ENCODE measurements around the gene RGL1.

The RGL1 gene

DNA sequence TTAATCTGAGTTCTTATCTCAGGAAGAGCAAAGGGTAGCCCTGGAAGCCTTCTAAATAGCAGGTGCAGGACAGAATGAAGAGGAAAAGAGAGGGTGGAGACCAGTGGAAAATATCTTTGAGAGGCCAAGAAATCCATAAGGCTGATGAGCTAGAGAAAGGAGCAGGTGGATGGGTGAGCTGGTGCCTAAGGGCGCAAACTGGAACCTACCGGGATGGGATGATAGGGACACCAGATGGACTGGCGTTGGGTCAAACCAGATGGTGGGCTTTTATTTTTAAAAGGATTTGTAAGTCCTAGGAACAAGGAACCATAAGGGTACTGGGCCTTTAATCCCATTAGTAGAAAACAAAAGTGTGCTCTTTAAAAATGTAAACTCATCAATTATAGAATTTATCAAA lies 59.7 kb downstream of the RGL1 start:
- Histone ChIP-seq H3K79me2 (ENCODE audit: insufficient read depth, low read length) (no peaks in the 10 kb centered on the region), H3K9me2 (ENCODE audit: low read depth, low read length) (no peaks in the 10 kb centered on the region), H4K20me1 (ENCODE audit: insufficient read depth, low read length) (no peaks in the 10 kb centered on the region), H3K4me3 (ENCODE audit: low read depth, low read length, poor library complexity, severe bottlenecking) (no peak overlapping the region), H3K4me1 (ENCODE audit: insufficient read depth, low read length, severe bottlenecking) (no peaks in the 10 kb centered on the region), H3K27me3 (ENCODE audit: insufficient read depth, low read length) (no peaks in the 10 kb centered on the region), H3F3A (ENCODE audit: insufficient read depth, low read length) (no peaks in the 10 kb centered on the region), H3K27ac (ENCODE audit: low read depth, low read length, poor library complexity, severe bottlenecking) (no peak overlapping the region), H3K9ac (ENCODE audit: low read length) (no peak overlapping the region), H3K36me3 (ENCODE audit: insufficient read depth, low read length) (no peaks in the 10 kb centered on the region), H2AFZ (ENCODE audit: low read length) (no peak overlapping the region), H3K9me3 (ENCODE audit: low read length) (no peaks in the 10 kb centered on the region), H3K4me2 (ENCODE audit: low read length) (no peak overlapping the region)
- TF ChIP-seq, protein P1, sequence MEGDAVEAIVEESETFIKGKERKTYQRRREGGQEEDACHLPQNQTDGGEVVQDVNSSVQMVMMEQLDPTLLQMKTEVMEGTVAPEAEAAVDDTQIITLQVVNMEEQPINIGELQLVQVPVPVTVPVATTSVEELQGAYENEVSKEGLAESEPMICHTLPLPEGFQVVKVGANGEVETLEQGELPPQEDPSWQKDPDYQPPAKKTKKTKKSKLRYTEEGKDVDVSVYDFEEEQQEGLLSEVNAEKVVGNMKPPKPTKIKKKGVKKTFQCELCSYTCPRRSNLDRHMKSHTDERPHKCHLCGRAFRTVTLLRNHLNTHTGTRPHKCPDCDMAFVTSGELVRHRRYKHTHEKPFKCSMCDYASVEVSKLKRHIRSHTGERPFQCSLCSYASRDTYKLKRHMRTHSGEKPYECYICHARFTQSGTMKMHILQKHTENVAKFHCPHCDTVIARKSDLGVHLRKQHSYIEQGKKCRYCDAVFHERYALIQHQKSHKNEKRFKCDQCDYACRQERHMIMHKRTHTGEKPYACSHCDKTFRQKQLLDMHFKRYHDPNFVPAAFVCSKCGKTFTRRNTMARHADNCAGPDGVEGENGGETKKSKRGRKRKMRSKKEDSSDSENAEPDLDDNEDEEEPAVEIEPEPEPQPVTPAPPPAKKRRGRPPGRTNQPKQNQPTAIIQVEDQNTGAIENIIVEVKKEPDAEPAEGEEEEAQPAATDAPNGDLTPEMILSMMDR (IDR thresholded peaks at IDR 0.05; ENCODE audit: low read length), result no peak
- no peak for TF ChIP-seq EZH2 (IDR thresholded peaks at IDR 0.05; ENCODE audit: borderline replicate concordance, low read length)

DNA sequence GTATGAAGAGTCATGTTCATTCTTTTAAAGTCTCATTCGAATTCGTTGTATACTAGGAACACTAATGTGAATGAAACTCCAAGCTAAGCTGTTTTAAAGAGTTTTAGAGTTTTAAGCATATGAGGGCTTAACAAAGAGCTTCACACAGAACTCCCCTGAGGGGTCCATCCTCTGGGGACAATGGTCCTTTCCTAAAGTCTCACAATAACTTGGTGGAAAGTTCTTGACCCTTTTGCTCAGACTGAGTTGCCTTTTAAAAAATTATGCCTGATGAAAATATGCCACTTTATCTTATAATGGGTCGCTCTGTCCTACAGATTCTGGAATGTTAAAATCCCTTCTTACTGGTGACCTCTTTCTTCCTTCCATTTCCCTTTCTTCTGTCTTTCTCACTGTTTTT lies 64.3 kb downstream of the RGL1 start:
- Histone ChIP-seq H3K36me3 (ENCODE audit: insufficient read depth, low read length) (no peaks in the 10 kb centered on the region), H3K9ac (ENCODE audit: low read length) (no peak overlapping the region), H3K9me3 (ENCODE audit: low read length) (no peaks in the 10 kb centered on the region), H3K4me2 (ENCODE audit: low read length) (no peak overlapping the region), H3K79me2 (ENCODE audit: insufficient read depth, low read length) (no peaks in the 10 kb centered on the region), H3F3A (ENCODE audit: insufficient read depth, low read length) (no peaks in the 10 kb centered on the region), H3K27me3 (ENCODE audit: insufficient read depth, low read length) (no peaks in the 10 kb centered on the region), H4K20me1 (ENCODE audit: insufficient read depth, low read length) (no peaks in the 10 kb centered on the region), H2AFZ (ENCODE audit: low read length) (no peak overlapping the region), H3K27ac (ENCODE audit: low read depth, low read length, poor library complexity, severe bottlenecking) (no peak overlapping the region), H3K4me1 (ENCODE audit: insufficient read depth, low read length, severe bottlenecking) (no peaks in the 10 kb centered on the region), H3K4me3 (ENCODE audit: low read depth, low read length, poor library complexity, severe bottlenecking) (no peak overlapping the region), H3K9me2 (ENCODE audit: low read depth, low read length) (no peaks in the 10 kb centered on the region)
- no peak for TF ChIP-seq EZH2 (IDR thresholded peaks at IDR 0.05; ENCODE audit: borderline replicate concordance, low read length)
- TF ChIP-seq, protein P1 (IDR thresholded peaks at IDR 0.05; ENCODE audit: low read length), result no peak

DNA sequence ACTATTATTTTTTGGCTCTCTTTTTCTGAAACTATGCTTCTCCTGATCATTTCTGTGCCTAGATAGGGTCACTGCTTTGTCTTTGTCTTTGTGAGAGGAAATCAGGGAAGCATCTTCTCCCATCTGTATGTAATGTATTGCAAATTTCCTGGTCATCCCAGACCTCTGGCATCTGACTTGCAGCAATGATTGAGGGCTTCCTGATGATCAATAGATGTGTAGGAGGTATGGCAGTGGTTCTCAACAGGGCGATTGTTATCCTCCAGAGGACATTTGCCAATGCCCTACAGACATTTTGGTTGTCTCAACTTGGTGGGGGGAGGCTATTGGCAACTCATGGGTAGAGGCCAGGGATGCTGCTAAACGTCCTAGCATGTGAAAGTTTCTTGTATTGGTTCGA lies 64.7 kb downstream of the RGL1 start:
- Histone ChIP-seq H3K27ac (ENCODE audit: low read depth, low read length, poor library complexity, severe bottlenecking) (no peak overlapping the region), H3K36me3 (ENCODE audit: insufficient read depth, low read length) (no peaks in the 10 kb centered on the region), H3K9me3 (ENCODE audit: low read length) (no peaks in the 10 kb centered on the region), H4K20me1 (ENCODE audit: insufficient read depth, low read length) (no peaks in the 10 kb centered on the region), H3K4me3 (ENCODE audit: low read depth, low read length, poor library complexity, severe bottlenecking) (no peak overlapping the region), H3K27me3 (ENCODE audit: insufficient read depth, low read length) (no peaks in the 10 kb centered on the region), H3K9me2 (ENCODE audit: low read depth, low read length) (no peaks in the 10 kb centered on the region), H3K79me2 (ENCODE audit: insufficient read depth, low read length) (no peaks in the 10 kb centered on the region), H3F3A (ENCODE audit: insufficient read depth, low read length) (no peaks in the 10 kb centered on the region), H3K4me1 (ENCODE audit: insufficient read depth, low read length, severe bottlenecking) (no peaks in the 10 kb centered on the region), H3K4me2 (ENCODE audit: low read length) (no peak overlapping the region), H3K9ac (ENCODE audit: low read length) (no peak overlapping the region), H2AFZ (ENCODE audit: low read length) (no peak overlapping the region)
- TF ChIP-seq, protein P1 (IDR thresholded peaks at IDR 0.05; ENCODE audit: low read length), result no peak
- TF ChIP-seq EZH2 (IDR thresholded peaks at IDR 0.05; ENCODE audit: borderline replicate concordance, low read length), result no peak
